Left lobe of liver (tissue), 2 donors: Measurements from ENCODE around the gene FBXW4. TPM values are rescaled to one million over a fixed set of nuclear protein-coding genes. Genes with fewer than 3 reads are reported as not detected.

Experiments used
- ATAC-seq: fragments of 200-7000 bp; cut with Tn5 transposase; one replicate; pipeline ENCODE4 v1.9.1; 2020; ENCODE audit warnings: mild to moderate bottlenecking, moderate library complexity
- DNase-seq: peaks from one replicate; pipeline ENCODE4 v3.0.0-alpha.2; 2020; ENCODE audit warnings: low spot score
- total RNA-seq: library from RNA; stranded (reverse); gene quantifications from one replicate; pipeline ENCODE4 v1.2.1, GENCODE V29; 2021
- donor health status: DM: no; HTN: no; CAD: no; lungs with moderate emphysema.
- donor health status: DM: no; HTN: yes; CAD: no.

The FBXW4 gene
- total RNA-seq, 1 donor from 2014 or later: 32.2 TPM

DNA sequence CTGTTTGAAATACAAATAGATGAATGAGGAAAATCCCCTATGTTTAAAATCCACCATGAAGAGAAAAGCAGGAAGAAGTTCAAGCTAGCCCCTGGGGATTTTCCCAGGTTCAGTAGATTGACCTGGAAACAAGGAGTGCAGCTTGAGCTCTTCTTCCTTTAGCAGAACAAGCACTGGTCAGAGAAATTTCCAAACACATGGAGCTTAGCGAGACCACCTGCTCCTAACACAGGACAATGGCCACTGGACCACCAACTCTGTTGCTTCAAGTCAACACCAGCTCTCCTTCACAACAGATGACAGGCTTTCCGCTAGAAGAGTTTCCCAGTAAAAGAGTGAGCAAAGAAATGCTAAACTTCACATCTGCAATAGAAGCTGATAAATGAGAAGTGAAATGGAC is 9.4 kb upstream of the FBXW4 start:
- no peak for ATAC-seq
- no peak for DNase-seq

DNA sequence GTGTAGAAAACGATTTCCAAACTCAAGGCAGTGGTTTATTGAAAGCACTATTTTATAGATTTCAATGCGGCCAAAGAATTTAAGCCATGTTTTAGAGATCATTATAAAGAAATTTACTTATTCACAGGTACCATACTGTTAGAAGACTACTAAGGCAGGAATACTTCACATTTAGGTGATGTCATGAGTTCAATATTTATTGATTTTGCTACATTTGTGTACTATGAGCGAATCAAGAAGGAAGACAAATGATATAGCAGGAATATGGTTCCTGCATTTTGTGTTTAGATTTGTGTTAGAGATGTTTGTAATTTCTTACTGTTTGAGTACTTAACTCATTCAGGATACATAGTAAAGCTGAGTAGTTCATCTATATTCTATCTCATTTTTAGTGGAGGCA is 1.7 kb upstream of the FBXW4 start:
- ATAC-seq (no peak), DNase-seq (no peak)

DNA sequence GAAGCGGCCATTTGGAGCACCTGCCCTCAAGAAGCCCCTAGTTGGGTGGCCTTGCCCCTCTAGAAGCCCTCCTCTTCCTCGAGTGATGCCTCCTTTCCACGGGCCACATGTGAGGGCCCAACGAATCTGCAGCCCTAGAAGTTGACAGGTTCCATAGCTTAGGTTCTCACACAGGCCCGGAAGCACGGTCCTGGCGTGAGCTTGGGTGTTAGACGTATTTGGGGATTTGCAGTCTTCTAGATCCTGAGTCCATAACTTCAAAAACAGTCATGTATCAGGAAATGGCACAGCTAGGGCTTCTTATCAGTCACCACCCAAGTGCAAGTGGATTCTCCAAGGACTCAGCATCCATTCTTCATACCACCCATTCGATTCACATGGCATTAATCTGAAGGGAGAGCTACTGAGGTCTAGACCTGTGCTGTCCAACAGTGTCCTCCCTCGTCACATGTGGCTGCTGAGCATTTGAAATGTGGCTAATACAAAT is 477 bp upstream of the FBXW4 start:
- DNase-seq (no peak), ATAC-seq (no peak)

DNA sequence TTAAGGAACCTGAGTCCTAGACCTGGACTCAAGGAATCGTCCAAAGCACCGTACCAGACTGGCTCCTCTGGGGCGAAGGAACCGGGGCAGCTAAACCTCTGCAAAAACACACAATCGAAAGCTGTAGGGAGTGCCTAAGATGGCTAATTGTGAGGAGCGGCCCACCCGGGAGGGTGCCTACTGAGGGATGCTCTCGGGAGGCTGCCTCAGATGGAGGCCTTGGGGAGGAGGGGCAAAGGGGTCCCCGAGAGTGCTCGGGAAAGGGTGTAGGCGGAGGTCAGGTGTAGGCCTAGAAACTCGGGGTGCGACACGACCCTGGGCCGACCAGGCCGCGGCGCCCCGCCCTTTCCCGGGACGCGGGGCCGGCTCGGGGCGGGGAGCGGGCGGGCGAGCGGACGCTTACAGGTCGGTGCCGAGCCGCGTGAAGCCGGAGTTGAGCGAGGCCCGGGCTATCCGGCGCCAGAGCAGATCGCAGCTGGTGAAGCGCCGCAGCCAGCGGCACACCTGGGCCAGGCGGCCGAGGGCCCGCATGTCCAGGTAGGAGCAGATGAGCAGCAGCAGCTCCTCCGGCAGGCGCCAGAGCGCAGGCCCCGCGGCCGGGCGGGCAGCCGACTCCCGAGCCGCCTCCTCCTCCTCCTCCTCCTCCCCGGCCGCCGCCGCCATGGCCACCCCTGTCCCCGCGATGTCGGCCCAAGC is 844 bp downstream of the FBXW4 start:
- DNase-seq: peak; percentile 75
- peak; percentile 86 for ATAC-seq

DNA sequence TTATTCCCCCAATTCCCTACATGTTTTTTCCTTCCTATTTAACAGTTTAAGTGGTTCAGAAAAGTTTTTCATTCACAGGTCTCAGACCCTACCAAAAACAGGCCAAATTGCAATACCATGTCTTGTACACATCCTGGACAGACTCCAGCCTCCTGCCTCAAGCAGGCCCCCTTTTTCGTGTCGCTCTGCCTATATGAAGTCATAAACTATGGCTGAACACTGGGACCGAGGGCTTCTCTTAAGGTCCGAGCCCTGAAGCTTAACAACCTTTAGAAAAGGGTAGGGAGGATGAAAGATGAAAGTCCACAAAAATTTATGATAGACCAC is 1.4 kb downstream of the FBXW4 start:
- ATAC-seq (no peak), DNase-seq (no peak)

DNA sequence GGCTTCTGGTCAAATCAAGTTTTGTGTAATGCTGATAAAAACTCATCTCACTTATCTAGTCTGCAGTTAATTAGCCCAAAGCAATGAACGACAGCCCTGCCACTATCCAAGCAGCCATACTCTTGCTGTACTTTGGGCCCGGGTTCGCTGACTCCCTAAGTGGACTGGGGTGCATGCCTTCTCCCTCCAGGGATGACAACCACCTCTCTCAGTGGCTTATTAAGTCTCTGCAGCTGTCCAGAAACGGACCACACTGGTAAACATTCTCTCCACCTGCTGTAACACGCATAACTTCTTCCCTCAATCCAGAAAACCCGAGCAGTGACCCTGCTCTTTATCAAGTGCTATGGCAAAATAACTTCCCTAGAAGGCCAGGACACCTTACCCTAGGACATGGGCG is 3.9 kb downstream of the FBXW4 start:
- no peak for ATAC-seq
- DNase-seq: no peak

DNA sequence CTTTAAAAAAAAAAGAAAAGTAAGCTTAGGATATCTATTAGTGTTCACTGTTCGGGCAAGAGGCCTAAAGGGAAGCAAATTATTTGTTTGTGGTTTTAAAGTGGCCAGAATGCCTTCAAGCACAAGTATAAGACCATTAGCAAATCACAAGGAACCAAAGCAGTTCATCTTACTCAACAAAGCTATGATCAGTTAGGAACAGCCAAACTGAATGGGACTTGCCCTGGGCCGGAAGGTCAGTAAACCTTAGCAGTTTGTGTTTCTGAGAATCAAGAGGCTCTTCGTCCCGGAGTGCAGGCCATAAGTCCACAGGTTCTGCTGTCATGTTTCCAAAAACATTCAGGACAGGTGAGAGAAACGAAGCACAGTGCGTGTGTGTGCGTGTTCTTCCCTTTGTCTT is 4.5 kb downstream of the FBXW4 start:
- ATAC-seq: peak; percentile 56
- peak; percentile 62 for DNase-seq

DNA sequence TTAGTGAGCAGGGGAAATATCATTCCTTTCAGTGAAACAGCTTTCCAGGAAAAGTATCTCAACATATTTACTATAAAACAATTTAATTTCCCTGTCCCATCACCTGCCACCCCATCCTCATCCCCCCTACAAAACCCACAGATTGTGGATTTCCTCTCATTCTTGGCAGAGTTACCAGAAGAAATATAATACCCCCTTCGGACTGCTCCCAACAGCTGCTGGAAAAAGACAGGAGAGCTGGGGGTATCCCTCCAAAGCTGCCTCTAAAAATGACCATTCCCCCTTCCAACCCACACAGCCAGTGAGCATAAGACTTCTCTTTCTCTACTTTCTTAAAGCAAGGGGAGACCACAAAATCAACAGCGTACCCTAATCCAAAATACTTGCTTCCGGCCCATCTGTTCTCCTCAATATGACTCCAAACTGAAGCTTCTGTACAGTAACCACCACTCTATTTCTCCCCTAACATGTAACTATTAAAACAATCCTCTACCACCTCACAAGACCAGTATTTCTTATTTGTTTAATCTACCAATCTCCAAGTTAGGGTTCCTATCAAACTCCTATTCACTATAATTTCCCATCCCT is 7.8 kb downstream of the FBXW4 start:
- ATAC-seq: no peak
- DNase-seq: no peak

DNA sequence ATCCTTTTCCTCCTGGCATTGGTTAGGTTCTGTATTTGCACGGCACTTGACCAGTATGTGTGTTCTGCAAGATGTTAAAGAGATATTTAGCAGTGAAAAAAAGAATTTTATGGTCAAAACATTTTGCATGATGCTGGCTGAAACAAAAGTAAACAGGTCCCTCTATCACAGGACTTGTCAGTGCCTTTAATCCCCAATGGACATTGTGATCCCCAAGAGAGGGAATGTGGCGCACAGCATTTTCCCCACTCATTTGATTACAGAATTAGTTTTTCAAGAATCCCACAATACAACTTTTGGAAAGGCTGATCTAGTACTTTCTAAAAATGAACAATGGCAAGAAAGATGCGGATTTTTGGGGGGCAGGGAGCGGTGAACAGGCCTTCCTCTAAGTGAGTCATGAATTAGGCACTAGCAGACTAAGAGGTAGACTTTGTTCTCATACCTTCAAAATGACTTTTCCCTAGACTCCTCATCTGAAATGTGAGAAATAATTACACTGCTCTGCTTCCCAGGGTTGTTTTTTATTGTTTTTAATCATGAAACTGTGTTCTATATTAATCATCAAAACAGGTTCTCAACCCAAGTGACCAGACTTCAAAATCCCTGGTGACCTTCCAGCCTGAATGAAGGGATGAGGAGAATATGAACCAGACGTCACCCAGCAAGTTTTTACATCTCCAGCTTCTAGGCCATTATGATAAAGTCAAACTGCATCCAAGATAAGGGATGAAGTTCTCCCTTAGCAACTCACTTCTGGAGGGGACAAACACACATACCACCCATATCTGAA is 8.6 kb downstream of the FBXW4 start:
- DNase-seq: no peak
- ATAC-seq: no peak

DNA sequence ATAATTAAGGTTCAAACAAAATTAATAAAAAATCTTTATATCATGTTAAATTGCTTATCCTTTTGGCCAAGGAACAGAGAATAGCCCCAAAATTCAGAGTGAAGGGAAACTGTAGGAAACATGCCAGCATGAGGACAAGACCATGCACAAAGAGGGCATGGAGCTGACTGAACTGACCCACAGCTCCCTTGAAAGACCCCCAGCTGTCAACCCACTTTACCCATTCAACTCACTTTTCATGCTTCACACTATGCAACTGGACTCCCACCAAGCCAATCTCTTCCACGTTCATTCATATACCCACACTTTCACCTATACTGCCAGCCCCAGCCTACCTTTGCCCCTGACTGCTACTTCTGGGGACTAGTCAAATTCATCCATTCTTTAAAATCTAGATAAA is 10.2 kb downstream of the FBXW4 start:
- ATAC-seq: no peak
- no peak for DNase-seq

DNA sequence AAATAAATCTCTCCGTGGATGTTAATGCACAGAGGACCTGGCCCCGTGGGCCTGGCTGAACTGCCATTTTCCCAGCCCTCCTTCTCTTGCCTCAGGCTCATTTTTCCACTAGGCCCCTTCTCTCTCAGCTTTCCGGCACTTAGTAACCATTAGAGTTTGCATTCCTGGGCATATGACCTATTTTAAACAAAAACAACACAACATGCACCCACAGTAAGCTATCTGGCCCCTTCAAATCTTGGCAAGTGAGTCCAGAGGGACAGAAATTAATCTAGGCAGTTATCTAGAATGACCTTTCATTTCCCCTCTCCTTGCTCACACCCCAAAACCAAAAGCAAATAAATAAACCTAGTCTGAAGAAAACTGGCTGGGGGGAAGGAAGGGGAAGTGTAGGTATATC is 11.7 kb downstream of the FBXW4 start:
- ATAC-seq (no peak), DNase-seq (no peak)

DNA sequence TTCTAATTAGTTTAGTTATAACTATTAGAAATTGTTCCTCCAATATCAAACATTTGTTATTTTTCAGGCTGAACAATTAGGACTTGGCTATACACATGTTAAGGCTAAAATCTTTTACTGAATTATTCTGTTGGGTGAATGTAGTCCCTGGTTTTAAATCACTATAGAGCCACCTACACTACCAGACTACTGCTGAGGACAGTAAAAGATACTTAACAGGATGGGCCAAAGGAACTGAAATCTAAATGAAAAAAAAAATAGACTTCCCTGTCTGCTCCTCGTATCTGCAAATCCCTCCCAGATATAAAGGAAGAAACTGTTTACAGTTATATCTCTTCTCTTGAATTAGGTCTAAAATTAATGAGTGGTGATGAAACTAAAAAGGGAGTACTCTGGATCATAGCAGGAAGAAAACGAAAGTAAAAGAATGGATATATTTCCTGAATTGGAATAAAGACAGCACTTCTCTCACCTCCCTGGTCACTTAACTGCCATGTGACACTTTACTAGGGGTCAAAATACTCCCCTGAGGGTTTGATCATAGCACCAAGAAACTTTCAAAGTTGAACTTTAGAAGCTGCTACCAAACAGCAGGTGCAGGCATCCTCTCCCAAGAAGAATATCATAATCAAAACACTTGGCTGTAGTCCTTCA is 12.7 kb downstream of the FBXW4 start:
- no peak for DNase-seq
- ATAC-seq: peak; percentile 93

DNA sequence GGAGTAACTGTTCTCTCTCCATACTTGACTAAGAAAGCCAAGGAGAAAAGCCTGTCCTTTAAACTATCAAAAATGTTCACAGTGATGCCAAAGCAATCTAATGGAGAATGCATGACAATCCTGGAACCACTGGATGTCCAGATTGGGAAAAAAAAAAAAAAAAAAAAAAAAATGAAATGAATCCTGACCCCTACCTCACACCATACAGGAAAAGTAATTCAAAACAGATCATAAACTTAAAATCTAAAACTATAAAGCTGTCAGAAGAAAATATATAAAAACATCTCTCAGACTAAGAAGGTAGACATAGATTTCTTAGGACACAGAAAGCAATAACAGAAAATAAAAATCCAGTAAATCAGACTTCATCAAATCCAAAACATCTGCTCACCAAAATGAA is 18.4 kb downstream of the FBXW4 start:
- ATAC-seq: no peak
- no peak for DNase-seq

DNA sequence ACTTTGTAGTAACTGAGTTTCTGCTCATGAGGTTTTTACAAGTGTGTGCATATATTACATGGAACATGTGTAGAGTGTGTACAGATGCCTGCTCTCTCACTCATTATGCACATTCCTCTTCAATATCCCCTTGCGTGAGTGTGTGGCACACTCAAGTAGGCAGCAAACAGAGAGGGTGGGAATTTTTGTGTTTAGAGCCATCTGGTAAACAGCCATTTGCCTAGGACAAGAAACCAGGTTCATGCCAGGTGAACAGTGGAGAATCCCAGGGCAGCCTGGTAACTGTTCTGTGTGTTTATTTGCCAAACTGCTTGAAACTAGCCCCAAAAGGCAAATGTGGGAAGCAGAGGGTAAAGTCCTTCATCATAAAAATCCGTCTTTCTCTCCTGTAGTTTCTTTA is 19.9 kb downstream of the FBXW4 start:
- DNase-seq: no peak
- no peak for ATAC-seq

DNA sequence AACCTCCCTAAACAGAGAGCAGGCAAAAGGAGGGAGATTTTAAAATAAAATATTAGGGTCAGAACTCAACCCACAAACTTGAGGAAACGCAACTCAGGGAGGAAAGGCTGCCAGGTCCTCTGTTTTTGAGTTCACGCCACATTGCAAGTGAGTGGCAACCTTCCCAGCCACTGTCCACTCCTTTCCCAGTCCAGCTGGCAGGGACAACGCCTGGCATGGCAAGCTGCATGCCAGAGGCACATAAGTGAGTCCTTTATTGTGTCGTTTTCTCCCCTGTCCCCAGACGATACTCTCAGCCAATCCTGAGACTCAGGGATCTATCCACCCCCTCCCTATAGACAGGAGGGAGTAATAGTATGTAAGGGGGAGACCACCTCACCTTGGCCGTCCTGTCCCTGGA is 22.4 kb downstream of the FBXW4 start:
- ATAC-seq (peak; percentile 99), DNase-seq (peak; percentile 82)

DNA sequence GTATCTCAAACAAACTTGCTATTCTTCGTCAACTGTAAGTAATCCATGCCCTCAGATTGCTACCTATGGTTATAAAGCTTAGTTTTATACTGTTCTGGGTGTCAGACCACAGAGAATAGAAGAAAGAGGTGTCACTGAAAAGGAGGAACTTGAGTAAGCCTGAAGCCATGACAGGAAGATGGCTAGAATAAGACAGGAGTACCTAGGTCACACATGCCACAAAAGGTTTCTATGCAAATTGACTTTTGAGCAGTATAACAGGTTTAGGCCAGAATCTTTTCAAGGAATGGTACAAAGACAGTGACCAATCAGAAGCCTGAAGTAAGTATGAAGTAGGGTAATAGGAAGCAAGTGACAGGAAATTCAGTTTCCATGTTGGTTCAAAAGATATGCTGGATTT is 23.5 kb downstream of the FBXW4 start:
- ATAC-seq (no peak), DNase-seq (no peak)

DNA sequence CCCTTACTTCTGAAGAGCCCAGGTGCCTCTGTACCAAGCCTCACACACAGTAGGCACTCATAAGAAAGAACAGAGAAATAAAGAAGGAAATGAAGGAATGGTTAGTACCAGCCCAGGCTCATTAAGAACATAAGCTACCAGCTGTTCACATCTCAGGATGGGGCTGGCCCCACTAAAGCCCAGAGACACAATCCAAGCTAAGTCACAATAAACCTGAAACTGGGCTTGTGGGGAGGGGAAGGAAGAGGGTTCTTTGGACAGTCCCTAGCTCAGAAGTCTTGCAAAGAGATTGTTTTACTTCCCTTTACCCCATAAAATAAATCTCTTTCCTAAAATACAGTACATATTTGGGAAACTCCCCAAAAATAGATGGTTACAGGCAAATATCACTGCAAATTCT is 24.3 kb downstream of the FBXW4 start:
- DNase-seq: no peak
- ATAC-seq: no peak

DNA sequence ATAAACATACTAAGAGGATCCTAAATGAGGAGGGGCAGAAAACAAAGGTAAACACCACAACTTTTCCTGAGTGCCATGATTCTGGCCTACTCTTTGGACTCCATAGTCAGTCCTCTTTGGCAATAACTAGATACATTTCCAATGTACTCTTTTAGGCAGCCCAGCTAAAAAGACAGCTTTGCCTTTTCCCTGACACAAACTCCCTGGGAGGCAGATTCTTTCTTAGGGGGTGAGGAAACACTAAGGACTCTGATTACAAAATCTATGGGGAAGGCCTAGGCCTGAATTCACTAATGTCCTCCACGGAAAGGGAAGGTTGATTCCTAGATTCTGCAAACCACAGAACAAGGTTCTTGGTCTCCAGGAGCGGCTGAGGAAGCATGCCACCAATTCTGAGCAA is 25.8 kb downstream of the FBXW4 start:
- no peak for ATAC-seq
- no peak for DNase-seq

DNA sequence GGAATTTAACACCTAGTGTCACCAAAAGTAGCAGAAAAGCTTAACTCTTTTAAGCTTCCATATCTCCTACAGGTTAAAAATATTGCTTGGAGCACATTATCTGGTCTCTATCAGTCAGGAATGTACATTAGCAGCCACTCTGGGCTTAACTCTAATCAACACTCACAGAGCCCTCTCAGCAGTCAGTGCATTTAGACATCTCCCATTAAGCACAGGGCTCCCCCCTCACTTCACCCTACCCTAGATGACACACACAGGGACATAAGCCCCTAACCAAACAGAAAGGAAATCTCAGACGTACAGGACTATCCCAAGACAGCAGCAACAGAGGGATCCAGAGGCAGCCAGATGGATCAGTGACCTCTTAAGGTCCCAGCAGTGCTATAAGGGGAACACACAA is 26.4 kb downstream of the FBXW4 start:
- DNase-seq (no peak), ATAC-seq (no peak)

DNA sequence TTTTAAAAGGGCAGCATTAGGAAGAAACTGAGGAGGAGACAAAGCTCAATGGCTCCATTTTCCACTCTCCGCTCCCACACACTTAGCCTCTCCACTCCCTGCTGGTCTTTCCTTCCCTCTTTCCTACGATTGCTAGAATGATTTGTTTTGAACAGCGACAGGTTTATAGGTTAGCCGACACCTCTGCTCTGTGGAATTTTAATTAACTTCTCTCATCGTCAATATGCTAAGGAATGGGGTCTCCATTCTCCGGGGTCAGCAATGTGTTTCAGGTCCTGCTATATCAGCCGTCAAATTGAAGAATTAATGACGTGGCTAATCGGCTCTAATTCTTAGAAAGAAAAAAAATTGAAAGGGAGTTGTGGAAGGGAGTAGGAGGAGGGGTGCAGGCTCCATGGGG is 28.9 kb downstream of the FBXW4 start:
- ATAC-seq: no peak
- DNase-seq: no peak

DNA sequence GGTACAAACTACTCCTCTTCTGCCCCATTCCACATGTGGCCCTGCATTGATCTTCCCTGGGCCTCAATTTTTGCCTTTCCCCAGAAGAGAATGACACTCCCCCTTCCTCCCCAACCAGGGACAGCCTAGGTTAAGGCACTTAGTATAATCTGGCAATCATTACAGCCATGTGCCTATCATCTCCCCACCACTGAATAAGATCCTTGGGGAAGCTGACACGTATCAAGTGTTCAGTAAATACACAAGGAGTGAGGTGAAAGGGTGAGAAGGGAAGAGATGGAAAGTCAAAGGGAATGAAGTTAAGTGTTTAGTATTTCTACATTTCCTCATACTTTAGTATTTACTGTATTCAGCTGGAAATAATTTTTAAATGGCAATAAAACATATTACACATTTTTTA is 31.9 kb downstream of the FBXW4 start:
- DNase-seq (no peak), ATAC-seq (no peak)

DNA sequence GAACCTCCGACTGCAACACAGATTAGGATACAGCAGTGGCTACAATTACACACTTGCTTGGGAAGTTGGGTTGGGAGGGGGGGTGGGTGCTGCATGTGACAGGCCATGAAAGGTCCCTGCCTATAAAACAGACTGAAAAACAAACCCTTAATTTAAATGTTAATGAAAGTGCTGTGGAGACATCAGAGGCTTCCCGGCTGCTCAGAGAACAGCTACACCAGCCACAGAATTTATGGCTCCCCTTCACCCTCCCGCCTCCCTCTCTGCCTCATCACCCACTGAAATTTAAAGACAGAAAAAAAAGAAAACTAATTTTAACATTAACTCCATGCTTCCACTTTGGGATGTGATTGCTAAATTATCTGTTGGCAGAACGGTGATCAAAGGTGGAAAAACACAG is 34.7 kb downstream of the FBXW4 start:
- ATAC-seq (no peak), DNase-seq (no peak)
